Measurements from ENCODE around the gene MBTD1.
"Not testable (repeated sequence)": the region's sequence is repeated elsewhere in the genome, so short reads cannot be mapped to it uniquely, and the experiment has no call there.

MBTD1 gene

GRCh38 chr17:51251010-51251409 is 8.8 kb downstream of the MBTD1 start:
- DNase-seq = no peak

GRCh38 chr17:51250314-51250840 is 9.5 kb downstream of the MBTD1 start:
- DNase-seq = no peak

- DNase-seq = no peak
These were observed 14.3 kb downstream of the MBTD1 start for GRCh38 chr17:51245535-51245934.

- no peak for DNase-seq
These were observed 15.8 kb downstream of the MBTD1 start for GRCh38 chr17:51244041-51244440.

- DNase-seq = no peak
These were observed 19.6 kb downstream of the MBTD1 start for GRCh38 chr17:51240275-51240674.

GRCh38 chr17:51238255-51238887 is 21.5 kb downstream of the MBTD1 start:
- no peak for DNase-seq

- no peak for DNase-seq
These were observed 25.7 kb downstream of the MBTD1 start for GRCh38 chr17:51234162-51234561.

- no peak for DNase-seq
These were observed 27.9 kb downstream of the MBTD1 start for GRCh38 chr17:51231999-51232398.

- no peak for DNase-seq
These were observed 29.5 kb downstream of the MBTD1 start for GRCh38 chr17:51230306-51230705.

- DNase-seq = no peak
These were observed 30.0 kb downstream of the MBTD1 start for GRCh38 chr17:51229889-51230288.

- no peak for DNase-seq
These were observed 31.7 kb downstream of the MBTD1 start for GRCh38 chr17:51228161-51228560.

GRCh38 chr17:51225523-51225922 is 34.3 kb downstream of the MBTD1 start:
- DNase-seq = not testable (repeated sequence)

- no peak for DNase-seq
These were observed 35.2 kb downstream of the MBTD1 start for GRCh38 chr17:51224402-51225262.

GRCh38 chr17:51221322-51221721 is 38.5 kb downstream of the MBTD1 start:
- DNase-seq = no peak

GRCh38 chr17:51217946-51218345 is 41.9 kb downstream of the MBTD1 start:
- no peak for DNase-seq

- no peak for DNase-seq
These were observed 44.9 kb downstream of the MBTD1 start for GRCh38 chr17:51214920-51215319.

GRCh38 chr17:51203838-51204237 is 56.0 kb downstream of the MBTD1 start:
- no peak for DNase-seq

GRCh38 chr17:51200846-51201245 is 59.0 kb downstream of the MBTD1 start:
- no peak for DNase-seq

- DNase-seq = peak; percentile 3 to 17
These were observed 59.6 kb downstream of the MBTD1 start for GRCh38 chr17:51200295-51200694.

GRCh38 chr17:51197754-51198153 is 62.1 kb downstream of the MBTD1 start:
- no peak for DNase-seq

GRCh38 chr17:51191895-51192294 is 68.0 kb downstream of the MBTD1 start:
- no peak for DNase-seq

GRCh38 chr17:51189628-51190027 is 70.2 kb downstream of the MBTD1 start:
- DNase-seq = no peak

GRCh38 chr17:51189162-51189561 is 70.7 kb downstream of the MBTD1 start:
- no peak for DNase-seq

- no peak for DNase-seq
These were observed 71.5 kb downstream of the MBTD1 start for GRCh38 chr17:51188271-51188833.
